GM15510 (cell line): ENCODE results near the gene FOXS1.

ENCODE experiments used
- POLR2A ChIP-seq: IDR thresholded peaks from 3 replicates; pipeline ENCODE4 v1.6.1; 2011; ENCODE audit warnings: borderline replicate concordance; ENCODE audit not compliant: insufficient read length; ENCODE audit errors: extremely low read depth

Gene FOXS1

DNA sequence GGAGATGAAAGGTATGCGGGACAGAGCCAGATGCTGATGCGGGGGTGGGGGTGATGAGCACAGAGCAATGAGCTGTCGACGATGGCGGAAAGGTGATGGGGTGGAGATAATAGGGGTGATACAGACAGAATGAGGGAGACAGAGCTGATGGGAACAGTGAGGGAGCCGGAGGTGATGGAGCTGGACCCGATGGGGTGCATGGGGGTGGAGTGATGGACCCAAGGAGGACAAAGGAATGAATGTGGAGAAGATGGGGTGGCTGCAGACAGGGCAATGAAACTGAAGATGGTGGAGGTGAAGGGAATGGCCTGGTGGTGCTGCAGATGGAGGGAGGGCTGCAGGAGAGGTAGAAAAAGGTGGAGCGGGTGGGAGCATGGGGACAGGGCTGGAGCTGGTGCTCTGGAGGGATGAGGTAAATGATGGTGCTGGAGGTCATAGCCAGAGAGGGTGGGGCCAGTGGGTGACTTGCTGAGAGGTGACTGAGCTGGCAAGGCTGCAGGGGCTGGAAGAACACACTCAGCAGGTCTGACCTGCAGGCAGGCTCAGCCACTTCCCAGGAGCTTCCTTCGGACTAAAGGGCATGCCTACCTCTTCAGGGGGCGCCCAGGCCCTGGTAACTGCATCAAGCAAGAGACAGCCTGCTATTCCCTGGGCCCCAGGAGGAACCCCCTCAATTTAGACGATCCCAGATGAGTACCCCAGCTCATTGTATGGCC, 6.0 kb upstream of the FOXS1 start:
- TF ChIP-seq POLR2A, result no peak

DNA sequence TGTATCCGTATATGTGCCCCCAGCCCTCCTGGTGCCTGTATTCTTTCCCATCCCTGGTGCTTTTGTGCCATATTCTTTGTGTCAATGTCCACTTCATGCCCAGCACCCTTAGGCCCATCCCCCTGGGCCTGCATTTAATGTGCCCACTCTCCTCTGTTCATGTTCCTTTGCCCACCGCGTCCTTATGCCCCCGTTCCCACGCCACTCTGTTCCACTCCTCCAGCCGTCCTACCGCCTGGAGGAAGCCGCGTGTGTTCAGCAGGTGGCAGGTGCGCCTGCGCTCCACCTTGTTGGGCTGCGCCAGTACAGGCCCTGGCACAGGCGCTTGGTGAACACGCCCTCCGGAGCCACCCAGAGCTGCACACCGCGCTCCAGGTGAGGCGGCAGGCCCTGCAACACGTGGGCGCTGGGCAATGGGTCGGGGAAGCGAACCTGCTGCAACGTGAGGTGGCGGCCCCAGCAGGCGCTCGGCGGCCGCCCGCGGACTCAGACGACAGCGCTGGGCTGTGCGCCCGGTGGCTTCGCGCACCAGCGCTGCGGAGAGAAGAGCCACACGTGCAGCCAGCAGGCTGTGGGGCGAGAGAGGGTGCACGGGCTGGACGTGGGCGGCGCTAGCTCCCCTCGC, 4.0 kb upstream of the FOXS1 start:
- TF ChIP-seq POLR2A, result no peak

DNA sequence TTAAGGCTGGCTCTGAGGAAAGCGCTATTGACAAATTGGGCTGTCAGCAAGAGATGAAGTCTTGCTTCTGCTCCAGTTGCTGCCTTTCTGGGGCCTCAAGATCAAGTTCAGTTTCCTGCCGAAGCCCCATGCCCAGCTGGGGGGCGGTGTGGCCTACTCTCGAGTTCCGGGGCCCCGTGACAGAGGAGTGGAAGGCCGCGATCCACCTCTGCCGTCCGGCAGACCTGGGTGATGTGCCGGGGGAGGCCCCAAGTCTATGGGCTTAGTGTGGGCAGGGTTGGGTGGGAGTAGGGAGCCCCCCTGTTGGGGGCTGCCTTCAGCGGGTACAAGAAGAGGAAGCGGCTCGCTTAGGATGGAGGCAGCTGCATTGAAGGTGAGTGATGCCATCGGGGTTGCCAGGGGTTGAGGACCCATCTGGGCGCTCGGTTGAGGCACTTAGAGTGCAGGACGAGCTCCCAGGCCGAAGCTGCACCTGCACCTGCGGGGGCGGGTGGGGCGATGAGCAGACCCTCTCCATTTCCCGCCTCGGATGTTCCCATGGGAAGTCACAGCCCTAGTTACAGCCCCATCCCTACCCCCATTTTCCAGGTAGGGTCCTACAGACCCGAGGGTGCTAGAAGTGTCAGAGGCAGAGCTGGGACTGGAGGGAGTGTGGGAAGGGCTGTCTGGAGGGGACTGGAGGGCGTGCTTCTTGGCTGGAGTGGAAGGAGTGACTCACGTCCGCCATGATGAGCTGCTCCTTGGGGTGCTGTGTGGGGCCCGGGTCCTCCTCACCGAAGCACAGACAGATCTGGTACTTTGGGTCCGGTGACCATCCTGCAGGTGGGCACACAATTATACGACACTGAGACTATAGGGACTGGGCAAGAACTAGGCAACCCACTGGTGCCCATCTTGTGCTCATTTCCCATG, 2.9 kb upstream of the FOXS1 start:
- no peak for TF ChIP-seq POLR2A

DNA sequence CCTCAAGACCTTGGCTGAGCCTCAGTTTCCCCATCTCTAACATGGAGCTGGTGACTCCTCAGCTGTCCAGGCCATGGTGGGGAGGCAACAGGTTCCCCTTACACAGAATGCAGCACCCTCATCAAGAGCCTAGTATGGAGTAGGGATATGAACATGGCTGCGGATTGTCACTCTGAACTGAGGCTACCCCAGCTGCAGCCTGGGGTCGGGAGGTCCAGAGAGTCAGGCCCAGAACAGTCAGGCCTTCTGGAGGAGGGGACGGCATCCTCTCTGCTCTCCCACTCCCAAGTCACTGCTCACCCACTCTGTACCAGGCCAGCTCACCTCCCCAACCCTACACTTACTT, 1.4 kb upstream of the FOXS1 start:
- no peak for TF ChIP-seq POLR2A

DNA sequence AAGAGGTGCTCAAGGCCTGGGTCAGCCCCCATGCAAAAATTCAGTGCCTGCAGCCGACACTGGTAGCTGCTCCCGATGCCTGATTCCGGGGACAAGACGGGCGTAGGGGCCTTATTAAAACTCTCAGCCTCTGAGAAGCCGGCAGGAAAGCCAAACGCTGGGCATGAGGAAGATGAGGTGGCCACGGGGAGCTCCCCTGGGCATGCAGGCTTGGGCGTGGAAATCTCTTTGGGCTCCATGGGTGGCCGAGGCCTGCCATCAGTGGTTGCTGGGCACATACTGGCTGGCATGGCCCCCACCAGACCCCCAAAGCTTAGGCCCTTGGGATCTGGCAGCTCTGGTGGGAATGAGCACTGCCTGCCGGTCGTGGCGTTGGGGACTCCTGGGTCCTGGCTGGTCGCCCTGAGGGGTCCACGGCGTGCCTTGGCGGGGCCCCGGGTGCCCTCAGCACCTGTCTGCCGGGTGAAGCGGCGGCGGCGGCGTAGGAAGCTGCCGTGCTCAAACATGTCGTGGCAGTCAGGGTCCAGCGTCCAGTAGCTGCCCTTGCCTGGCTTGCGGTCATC, 586 bp downstream of the FOXS1 start:
- no peak for TF ChIP-seq POLR2A

DNA sequence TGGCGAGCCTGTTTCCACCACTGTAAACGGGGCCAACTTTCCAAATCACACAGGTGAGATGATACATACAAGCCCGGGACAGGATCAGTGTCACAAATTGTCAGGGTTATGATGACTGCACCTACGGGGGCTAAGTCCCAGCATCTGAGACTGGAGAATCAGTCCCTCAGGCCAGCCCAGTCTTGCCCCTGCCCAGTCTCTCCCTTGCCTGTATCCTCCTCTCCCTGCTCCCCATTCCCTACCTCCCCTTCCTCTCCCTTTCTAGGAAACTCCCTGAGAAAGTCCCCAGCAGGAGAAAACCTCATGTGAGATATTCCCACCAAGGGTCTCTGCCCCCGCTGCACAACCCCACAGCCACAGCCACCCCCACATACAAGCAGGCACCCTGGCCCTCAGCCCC, 1.5 kb downstream of the FOXS1 start:
- TF ChIP-seq POLR2A, result no peak

DNA sequence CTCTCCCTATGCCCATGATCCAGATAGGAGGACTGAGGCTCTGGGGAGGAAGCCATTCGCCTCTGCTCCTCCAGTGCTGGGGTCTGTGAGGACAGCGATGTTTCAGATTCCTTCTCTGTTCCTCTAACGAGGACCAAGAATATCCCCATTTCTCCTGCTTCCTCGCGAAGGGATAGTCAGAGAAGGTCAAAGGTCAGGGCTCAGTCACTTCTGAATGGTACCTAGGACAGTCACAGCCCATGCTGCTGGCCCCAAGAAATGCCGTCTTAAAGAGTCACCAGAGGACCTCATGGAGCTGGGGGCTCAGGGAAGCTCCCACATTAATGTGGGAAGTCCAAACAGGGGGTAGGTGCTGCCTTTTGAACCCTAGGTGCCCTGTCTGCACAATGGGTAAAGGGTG, 2.1 kb downstream of the FOXS1 start:
- TF ChIP-seq POLR2A, result no peak

DNA sequence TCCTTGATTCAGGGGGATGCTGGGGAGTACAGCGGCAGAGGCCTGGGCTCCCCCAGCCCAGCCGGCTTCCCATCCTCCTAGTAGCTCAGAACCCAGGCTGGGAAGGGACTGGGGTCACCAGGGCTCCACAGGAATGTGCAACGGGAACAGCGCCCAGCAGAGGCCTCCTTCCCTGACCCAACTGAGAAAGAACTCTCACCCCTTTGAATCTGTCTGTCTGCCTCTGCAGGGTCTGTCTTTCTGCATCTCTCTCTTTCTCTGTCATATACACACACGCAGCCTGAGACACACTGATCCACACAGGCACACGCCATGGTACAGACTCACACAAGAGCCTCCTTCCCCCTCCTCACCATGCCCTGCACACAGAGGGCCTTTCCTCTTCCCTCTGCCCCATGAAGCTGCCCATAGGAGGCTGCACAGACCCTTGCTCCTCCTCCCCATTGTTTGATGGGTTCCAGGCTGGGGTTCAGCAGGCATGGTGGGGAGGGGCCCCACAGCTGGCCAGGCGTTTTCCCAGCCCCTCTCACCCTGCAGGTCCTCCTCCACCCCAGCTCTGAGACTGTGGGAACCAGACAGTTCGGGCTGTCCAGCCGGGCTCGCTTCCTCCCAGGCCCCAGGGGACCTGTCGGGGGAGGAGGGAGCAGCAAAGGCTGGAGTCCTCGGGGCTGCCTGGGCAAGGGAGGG, 2.8 kb downstream of the FOXS1 start:
- no peak for TF ChIP-seq POLR2A

DNA sequence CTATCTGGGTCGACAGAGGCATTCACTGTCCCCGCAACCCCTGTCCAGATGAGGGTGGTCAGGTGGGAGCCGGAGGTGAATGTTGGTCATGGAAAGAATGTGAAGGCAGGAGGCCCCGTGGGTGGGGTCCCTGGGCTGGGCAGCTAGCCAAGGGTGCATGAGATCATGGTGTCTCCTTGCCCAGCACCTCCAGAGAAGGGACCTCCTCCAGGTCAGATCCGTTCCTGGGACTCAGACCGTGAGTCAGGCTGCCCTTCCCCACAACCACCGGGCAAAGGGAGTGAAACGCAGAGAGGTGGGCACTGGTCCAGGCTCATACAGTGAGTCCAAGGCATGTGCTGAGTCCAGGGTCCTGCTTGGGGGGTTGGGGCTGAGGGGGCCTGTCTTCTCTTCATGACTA, 3.5 kb downstream of the FOXS1 start:
- no peak for TF ChIP-seq POLR2A

DNA sequence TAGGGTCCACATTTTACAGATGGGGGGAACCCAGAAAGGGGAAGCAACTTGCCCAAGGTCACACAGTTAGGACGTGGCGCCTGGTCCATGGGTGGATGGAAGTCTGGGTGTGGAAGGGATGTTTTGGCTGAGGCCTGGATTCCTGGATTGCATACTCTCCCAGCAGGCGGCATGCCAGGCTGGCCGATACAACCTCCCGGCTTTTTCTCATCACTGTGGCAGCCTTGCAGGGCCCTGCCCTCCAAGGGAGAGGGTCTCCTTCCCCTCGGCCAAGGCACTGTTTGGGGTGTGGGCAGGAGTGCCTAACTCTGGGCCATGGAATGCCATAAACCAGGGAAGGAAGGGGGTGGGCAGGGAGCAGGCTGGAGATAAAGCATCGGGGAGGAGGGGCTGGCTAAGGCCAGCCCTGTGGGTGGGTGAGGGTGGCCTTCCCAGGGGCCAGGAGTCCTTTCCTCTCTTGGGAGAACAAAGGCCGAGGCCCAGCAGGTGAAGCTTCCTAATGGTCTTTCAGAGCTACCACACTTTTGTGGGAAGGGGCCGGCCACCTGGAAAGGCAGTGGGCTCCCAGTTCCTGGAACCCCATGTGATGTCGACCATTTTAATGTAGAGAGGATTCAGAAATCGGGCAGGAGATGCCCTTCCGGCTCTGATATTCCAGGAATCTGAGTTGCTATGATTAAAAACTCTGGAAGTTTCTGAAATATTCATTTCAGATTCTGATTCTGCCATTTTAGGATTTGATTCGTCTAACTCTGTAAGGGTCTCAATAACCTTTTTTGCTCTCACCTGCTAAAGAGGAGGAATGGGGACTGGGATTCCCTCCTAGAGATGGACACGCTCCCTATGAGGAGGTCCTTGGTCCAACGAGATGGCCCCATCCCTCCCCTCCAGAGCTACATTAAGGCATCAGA, 4.2 kb downstream of the FOXS1 start:
- TF ChIP-seq POLR2A, result no peak

DNA sequence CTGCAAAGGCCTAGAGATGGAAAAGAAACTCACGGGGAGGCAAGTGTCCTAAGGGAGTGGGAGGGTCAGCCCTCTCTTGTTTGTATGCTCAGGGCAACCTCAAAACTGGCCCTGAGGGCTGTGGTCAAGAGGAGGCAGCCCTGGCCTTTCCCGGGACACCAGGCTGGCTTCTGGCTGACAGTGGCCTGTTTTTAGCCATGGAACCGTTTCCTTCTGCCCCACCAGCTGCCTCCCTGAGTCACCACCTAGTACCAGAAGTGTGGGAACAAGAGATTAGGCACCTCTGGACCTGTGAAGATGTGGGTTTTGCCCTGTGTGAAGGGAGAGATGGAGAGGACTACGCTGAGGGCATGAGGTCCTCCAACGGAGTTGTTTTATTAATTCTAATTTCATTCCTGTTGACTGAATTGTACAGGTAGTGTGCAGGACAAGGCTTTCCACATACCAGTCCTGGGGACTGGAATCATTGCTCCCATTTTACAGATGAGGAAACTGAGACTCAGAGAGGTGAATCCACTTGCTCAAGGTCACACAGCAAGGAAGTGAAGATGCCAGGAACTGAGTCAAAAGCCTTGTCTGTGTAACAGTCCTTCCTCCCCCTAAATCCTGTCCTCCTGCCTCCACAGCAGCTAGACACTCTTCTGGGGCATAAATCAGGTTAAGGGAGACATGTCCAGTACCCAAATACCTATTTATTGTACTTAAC, 5.5 kb downstream of the FOXS1 start:
- no peak for TF ChIP-seq POLR2A

DNA sequence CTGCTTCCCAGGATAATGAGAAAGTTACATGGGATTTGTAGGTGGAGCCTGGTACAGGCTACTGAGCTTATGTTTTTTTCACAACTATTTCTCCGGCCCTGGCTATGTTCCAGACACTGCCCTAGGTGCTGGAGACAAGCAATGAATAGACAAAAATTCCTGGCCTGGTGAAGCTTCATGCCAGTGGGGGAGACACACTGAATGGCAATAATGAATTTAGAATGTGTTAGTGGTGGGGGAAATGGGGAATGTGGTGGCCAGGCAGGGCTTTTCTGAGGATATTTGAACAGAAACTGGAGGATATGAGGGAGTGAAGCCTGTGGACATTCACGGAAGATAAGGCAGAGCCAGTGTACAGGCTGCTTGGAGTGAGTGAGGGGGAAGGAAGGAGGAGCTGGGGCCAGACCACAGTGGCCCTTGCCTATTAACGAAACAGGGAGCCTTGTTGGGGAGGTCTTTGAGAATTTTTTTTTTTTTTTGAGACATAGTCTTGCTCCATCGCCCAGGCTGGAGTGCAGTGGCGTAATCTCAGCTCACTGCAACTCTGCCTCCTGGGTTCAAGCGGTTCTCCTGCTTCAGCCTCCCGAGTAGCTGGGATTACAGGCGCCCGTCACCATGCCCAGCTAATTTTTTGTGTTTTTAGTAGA, 6.6 kb downstream of the FOXS1 start:
- TF ChIP-seq POLR2A, result no peak
